GM18867 (cell line): ENCODE data around the gene TMEM254.
A peak's percentile ranks its signal among the peaks of the same experiment; 100 is the strongest.
"Not testable (repeated sequence)": the region's sequence is repeated elsewhere in the genome, so short reads cannot be mapped to it uniquely, and the experiment has no call there.

Experiments
- ATAC-seq: cut with Tn5 transposase; IDR thresholded peaks from one replicate; pipeline ENCODE4 v1.9.1; 2021; ENCODE audit warnings: mild to moderate bottlenecking, moderate library complexity; ENCODE audit not compliant: unreplicated experiment

TMEM254 gene

GRCh38 chr10:80075781-80076180, 2.7 kb upstream of the TMEM254 start:
- ATAC-seq, result no peak

- no peak for ATAC-seq
Measured at GRCh38 chr10:80077869-80078447, 507 bp upstream of the TMEM254 start.

GRCh38 chr10:80079312-80079719, 851 bp downstream of the TMEM254 start:
- no peak for ATAC-seq

GRCh38 chr10:80081026-80081425, 2.6 kb downstream of the TMEM254 start:
- ATAC-seq, result no peak

GRCh38 chr10:80081801-80082750, 3.6 kb downstream of the TMEM254 start:
- ATAC-seq, result no peak

GRCh38 chr10:80090121-80090520, 11.7 kb downstream of the TMEM254 start:
- no peak for ATAC-seq

GRCh38 chr10:80094231-80094630, 15.8 kb downstream of the TMEM254 start:
- no peak for ATAC-seq

GRCh38 chr10:80098272-80098671, 19.8 kb downstream of the TMEM254 start:
- ATAC-seq, result not testable (repeated sequence)

- not testable (repeated sequence) for ATAC-seq
Measured at GRCh38 chr10:80099295-80099694, 20.8 kb downstream of the TMEM254 start.

- no peak for ATAC-seq
Measured at GRCh38 chr10:80100116-80100515, 21.7 kb downstream of the TMEM254 start.

GRCh38 chr10:80100861-80101695, 22.6 kb downstream of the TMEM254 start:
- no peak for ATAC-seq

GRCh38 chr10:80104066-80104926, 25.8 kb downstream of the TMEM254 start:
- peak; percentile 99 for ATAC-seq

GRCh38 chr10:80108576-80109239, 30.2 kb downstream of the TMEM254 start:
- no peak for ATAC-seq

- ATAC-seq, result no peak
Measured at GRCh38 chr10:80110986-80111385, 32.5 kb downstream of the TMEM254 start.

- no peak for ATAC-seq
Measured at GRCh38 chr10:80118669-80119068, 40.2 kb downstream of the TMEM254 start.

GRCh38 chr10:80122110-80122710, 43.7 kb downstream of the TMEM254 start:
- ATAC-seq, result no peak

GRCh38 chr10:80122746-80123145, 44.3 kb downstream of the TMEM254 start:
- no peak for ATAC-seq

GRCh38 chr10:80126876-80127275, 48.4 kb downstream of the TMEM254 start:
- ATAC-seq, result no peak

GRCh38 chr10:80131499-80131901, 53.0 kb downstream of the TMEM254 start:
- ATAC-seq, result no peak
